Keratinocyte (primary cell): ENCODE results near the gene ACER3.

Source experiments
- EZH2 ChIP-seq: IDR thresholded peaks from one replicate; pipeline ENCODE4 v1.6.1; 2012; ENCODE audit warnings: inconsistent platforms, mild to moderate bottlenecking, low read length, moderate library complexity
- TF ChIP-seq, protein P1 (sequence below), 3 experiments: IDR thresholded peaks in 1 of 3; conservative IDR thresholded peaks in 1 of 3; optimal IDR thresholded peaks in 1 of 3; 2 replicates in 2 of 3; 3 replicates in 1 of 3; pipeline versions ENCODE3 to v1.5.1; 2011; ENCODE audit warnings: low read length in 3 of 3, mild to moderate bottlenecking in 3 of 3, moderate library complexity in 2 of 3, control low read depth in 1 of 3, inconsistent platforms in 1 of 3; ENCODE audit not compliant: insufficient read depth in 2 of 3; ENCODE audit errors: extremely low read depth in 1 of 3

DNA sequence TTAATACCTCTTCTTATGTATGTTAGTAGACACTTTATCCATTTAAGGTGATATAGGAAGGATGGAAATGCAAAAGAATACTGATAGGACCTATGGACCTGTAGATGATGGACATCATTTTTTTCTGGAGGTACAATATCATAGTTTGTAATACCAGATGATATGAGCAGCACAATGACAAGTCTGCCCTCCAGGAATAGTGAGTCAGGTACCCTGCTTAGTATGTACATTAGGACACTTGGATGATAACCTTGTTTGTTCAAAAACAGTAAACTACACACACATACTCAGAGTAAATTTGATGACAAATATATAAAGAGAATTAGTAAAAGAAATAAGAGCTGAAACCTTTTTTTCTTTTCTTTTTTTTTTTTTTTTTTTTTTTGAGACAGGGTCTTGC lies 114.8 kb downstream of the ACER3 start:
- TF ChIP-seq, protein P1, sequence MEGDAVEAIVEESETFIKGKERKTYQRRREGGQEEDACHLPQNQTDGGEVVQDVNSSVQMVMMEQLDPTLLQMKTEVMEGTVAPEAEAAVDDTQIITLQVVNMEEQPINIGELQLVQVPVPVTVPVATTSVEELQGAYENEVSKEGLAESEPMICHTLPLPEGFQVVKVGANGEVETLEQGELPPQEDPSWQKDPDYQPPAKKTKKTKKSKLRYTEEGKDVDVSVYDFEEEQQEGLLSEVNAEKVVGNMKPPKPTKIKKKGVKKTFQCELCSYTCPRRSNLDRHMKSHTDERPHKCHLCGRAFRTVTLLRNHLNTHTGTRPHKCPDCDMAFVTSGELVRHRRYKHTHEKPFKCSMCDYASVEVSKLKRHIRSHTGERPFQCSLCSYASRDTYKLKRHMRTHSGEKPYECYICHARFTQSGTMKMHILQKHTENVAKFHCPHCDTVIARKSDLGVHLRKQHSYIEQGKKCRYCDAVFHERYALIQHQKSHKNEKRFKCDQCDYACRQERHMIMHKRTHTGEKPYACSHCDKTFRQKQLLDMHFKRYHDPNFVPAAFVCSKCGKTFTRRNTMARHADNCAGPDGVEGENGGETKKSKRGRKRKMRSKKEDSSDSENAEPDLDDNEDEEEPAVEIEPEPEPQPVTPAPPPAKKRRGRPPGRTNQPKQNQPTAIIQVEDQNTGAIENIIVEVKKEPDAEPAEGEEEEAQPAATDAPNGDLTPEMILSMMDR (optimal IDR thresholded peaks at IDR 0.05 in 1 of 3, IDR thresholded peaks at IDR 0.05 in 1 of 3, conservative IDR thresholded peaks at IDR 0.05 in 1 of 3; ENCODE audit: extremely low read depth in 1 of 3, insufficient read depth in 2 of 3, low read length in 3 of 3) = no peak
- TF ChIP-seq EZH2 = no peak
